DMS79 (cell line): ENCODE results near the gene MRPL20.
A peak's percentile ranks its signal among the peaks of the same experiment; 100 is the strongest.
"Not testable (repeated sequence)": the region's sequence is repeated elsewhere in the genome, so short reads cannot be mapped to it uniquely, and the experiment has no call there.

Experiments
- DNase-seq: peaks from one replicate; lab custom pipeline; 2025; lab: John Stamatoyannopoulos, UW

The MRPL20 gene

DNA sequence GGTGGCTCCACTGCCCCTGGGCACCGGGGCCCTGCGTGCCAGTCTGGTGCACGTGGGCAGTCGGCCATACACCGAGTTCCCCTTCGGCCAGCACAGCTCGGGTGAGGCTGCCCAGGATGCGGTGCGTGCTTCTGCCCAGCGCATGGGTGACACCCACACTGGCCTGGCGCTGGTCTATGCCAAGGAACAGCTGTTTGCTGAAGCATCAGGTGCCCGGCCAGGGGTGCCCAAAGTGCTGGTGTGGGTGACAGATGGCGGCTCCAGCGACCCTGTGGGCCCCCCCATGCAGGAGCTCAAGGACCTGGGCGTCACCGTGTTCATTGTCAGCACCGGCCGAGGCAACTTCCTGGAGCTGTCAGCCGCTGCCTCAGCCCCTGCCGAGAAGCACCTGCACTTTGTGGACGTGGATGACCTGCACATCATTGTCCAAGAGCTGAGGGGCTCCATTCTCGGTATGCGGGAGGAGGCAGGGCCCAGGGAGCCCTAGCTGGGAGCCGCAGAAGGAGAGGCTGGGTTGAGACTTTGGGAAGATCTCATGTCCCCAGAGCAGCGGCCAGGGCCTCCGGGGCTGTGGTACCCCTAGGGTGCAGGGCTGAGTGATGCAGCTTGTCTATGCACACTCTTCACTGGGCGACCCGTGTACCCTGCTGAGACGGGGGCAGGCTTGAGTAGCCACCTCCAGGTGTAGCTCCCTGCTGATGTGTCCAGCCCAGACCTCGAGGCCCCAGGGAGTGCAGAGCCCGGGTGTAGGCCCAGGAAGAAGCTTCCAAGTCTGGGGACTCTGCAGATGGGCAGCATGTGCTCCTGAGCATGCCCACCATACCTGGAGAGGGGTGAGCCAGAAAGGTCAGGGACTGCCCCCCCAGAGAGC lies 30.2 kb upstream of the MRPL20 start:
- no peak for DNase-seq

DNA sequence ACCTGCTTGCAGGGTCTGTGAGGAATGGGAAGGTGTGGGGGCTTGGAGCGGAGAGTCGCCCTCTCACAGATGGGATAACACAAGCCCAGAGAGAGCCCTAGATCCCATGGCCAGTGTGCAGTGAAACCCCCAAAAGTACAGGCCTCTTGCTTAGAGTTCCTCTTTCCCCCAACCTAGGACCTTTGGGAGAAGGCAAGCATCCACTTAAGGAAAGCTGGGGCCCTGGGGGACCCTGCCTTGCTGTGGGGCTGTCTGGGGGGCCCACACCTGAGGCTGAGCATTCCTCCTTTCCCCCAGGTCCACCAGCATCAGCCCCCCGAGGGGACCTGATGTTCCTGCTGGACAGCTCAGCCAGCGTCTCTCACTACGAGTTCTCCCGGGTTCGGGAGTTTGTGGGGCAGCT lies 29.5 kb upstream of the MRPL20 start:
- no peak for DNase-seq

GRCh38 chr1:1435911-1436629 lies 29.0 kb upstream of the MRPL20 start:
- no peak for DNase-seq

DNA sequence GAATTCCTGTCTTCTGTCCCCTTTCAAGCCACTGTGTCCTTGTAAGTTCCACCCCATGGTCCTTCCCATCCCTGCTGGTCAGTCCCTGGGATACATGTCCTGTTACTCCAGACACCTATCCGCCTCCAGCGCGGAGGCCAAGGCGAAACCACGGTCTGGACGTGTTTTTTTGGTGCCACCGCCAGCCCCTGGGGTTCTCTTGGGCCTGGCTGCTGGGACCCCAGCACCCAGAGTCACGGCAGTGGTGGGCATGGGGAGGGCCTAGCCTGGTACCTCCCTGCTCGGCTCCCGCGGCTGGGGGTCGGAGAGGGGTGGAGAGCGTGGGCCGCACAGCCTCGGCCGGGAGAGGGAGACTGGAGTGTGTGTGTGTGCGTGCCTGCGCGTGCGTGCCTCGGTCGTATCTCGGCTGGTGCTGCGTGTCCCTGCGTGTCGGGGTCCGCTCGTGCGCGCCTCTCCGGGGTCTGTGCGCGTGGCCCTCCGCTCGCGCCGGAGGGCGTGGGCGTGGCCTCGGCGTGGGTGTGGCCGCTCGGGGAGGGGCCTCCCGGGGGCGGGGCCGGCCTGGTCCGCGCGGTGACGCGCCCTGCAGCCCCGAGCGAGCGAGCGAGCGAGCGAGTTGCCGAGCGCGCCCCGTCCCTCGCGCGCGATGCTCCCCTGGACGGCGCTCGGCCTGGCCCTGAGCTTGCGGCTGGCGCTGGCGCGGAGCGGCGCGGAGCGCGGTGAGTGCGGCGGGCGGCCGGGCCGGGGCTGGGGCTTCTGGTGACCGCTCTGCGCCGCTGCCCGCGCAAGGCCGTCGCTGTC lies 28.2 kb upstream of the MRPL20 start, which contains the start of gene VWA1:
VWA1 (plus strand) TSS at position 585 of the 798 bp plus-strand sequence; CDS start at position 644, 59 bp downstream.
- no peak for DNase-seq

GRCh38 chr1:1434824-1435105 lies 27.7 kb upstream of the MRPL20 start:
- DNase-seq = no peak

DNA sequence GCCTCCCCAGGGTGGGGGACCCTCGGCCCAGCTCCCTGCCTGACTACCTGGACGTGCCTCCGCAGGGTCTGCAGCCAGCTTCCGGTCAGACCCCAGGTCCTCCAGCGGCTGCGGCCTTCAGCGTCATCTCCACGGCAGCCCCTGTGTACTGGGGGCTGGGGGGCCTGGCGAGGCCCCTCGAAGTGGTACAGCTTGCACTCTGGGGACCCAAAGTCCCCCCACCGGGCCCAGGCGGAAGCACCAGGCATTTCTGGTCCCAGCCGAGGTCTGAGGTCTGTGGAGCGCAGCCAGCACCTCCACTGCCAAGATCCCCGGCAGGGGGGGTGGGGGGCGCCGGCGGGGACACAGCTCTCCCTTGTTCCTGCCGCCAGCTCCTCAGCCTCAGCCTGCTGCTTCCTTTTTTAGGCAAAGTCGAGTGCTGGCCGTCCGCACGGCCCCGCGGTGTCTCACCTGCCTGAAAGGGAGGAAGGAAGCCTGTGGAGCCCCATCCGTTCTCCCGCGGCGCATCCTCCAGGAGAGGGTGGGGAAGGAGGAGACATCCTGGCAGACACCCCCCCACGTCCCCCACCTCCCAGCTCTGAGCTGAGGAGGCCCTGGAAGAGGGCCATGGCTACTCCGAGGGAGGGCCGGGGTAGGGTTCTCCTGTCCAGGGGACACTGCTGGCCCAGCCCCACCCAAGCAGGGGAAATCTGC lies 27.2 kb upstream of the MRPL20 start:
- DNase-seq = no peak

GRCh38 chr1:1433804-1434130 lies 26.7 kb upstream of the MRPL20 start:
- DNase-seq = no peak

DNA sequence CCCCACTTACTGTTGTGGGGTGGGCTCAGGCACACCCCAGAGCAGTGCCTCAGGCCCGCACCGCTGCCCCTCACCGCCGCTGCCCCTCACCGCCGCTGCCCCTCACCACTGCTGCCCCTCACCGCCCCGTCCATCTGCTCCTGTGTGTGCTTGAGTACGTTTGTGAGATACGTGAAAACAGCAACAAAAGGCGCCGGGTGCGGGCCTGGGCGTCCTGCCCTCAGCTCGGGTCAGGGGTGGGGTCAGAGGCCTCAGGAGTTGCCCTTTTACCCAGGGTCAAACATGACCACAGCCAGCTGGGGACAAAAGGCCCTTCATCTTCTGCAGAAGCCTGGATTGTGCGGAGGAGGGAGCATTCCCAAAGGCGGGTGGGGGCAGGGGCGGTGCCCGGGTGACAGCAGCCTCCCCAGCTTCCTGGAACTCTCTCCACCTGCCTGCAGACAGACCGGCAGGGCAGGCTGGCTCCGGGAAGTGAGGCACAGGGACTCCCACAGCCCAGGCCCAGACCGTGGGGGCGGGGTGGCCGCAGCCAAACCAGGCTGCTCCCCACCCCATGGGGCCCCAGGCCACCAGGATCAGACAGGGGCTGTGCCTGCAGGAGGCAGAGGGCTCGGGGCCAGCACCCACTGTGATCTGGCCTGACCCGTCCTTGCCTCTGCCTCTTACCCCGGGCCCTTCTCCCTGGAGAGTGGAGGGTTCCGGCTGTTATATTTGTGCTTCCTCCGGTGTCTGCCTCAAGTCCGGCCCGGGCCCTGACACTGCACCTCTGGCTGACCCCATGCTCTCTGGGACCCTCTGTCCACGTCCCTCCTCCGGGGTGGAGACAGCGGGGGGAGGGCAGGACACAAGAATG lies 26.1 kb upstream of the MRPL20 start:
- DNase-seq = no peak

DNA sequence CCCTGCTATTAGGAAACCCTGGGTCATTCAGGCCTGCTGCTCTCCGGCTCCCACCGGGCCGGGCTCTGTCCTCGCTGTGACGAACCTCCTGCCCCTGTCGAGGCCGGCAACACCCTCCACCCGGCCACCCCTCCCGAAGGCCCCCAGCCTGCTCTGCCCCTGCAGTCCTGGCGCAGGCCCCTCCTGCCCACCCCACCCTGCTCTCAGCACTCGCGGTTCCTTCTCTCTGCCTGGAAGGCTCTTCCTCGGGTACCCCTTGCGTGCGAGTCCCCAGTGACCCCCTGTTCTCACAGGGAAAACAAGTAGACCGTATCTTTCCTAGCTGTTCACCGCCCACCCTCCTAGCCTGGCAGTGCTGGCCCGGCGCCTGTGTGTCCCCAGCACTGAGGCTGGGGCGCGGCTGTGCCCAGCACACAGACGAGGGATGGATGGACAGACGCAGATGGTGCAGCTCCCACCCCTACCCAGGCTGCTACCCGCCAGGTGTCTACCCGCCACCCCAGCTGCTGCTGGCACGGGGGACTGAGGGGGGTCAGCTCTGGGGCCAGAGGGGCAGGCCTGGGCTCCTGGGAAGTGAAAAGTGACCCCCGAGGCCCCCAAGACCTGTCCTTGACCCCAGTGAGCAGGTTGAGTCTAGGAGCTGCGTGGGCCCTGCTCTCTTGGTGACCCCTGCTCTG lies 25.3 kb upstream of the MRPL20 start:
- DNase-seq = no peak

DNA sequence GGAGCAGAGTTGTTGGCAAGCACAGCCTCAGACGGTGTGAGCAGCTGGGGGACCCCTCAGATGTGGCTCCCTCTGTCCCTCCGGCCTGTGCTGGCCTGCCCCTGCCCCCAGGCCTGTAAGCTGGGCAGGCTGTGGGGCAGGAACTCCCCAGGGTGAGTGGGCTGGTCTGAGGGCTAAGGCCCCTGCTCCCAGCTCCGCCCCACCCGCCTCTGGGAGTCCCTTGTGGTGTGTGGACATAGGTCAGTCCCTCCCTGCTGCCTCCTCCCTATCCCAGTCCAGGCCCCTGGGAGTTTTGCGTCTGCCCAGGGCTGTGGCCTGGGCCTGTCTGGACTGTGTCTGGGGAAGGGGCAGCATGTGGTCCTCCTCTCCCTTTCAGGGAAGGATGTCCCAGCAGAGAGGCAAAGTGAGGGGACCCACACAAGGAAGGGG lies 24.8 kb upstream of the MRPL20 start:
- DNase-seq = no peak

DNA sequence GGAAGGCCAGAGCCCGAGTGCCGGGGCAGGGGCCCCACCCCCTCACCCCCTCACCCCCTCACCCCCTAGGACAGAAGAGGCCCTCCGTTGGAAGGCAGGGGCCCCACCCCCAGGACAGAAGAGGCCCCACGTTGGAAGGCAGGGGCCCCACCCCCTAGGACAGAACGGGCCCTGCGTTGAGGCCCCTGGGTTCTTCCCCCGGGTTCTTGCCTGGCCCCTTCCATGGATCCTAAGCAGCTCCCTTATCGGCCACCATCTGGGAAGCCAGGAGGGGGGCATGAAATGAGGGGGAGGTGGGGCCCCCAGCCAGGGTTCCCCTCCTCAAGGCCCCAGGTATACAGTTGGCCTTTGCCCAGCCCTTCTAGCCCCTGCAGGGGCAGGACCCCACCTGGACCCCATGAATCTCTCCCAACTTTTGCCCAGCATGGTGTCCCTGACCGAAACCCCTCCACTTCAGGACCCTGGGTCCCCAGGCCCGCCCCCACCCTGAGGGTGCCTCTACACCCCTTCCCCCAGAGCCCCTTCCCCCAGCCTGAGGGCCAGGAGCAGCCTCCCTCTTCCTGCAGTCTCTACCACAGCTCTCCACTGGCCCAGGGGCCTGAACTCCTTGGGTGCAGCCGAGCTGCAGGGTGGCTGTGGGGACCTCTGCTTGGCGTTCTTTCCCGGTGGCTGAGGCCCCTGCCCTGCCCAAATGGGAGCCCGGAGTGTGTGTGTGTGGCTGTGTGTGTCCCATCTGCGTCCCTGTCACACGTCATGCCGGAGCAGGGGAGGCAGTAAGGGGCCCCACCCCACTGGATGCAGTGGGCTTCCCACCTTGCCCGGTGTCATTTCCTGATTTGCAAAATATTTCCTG lies 24.1 kb upstream of the MRPL20 start:
- DNase-seq = no peak

DNA sequence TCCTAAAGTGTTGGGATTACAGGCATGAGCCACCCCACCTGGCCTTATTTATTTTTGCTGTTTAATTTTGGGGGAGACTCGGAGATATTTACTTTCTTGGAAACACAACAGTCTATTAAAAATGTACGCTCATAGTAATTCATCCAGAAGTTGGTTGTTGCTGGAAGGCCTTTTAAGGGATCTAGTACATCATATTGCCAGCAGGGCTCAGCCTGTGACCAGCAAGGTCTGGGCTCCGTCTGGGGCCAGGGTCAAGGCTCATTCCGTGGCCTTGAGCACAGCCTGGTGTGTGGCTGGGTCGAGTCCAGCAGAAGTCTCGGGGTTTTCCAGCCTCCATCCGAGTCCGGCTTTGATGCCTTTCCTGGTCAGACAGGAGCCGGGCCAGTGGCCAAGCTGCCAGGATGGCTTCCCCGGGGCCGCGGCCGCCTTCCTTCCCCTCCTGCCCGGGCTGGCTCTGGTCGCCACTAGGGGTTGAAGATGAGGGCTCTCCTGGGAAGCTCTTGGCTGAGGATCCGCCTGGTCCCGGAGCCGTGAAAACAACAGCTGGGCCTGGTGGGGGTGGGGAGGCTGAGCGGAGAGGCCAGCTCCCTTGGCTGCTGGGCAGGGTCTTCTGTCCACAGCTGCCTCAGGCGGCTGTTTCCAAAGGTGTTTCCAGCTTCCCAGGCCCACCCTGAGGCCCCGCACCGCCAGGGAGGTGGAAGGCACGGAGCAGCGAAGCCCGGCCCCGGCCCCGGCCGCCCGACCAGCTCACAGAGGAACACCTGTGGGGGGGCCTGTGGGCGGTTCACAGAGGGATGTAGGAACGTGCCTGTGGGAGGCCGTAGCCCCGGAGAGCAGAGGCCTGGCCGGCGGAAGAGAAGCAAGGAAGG lies 23.3 kb upstream of the MRPL20 start:
- DNase-seq = peak; percentile 61

DNA sequence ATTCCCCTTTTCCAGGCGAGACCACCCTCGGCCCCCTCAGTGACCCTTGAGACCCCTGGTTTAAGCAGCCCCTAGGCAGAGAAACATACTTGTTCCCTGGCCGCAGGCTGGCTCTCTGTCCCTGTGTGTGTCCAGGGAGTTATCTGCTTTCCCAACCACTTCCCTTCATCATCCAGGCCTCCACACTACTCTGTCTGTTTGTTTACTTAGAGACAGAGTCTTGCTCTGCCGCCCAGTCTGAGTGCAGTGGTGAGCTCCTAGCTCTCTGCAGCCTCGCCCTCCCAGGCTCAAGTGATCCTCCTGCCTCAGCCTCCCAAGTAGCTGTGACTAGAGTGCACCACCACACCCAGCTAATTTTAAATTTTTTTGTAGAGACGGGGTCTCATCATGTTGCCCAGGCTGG lies 22.6 kb upstream of the MRPL20 start:
- no peak for DNase-seq

DNA sequence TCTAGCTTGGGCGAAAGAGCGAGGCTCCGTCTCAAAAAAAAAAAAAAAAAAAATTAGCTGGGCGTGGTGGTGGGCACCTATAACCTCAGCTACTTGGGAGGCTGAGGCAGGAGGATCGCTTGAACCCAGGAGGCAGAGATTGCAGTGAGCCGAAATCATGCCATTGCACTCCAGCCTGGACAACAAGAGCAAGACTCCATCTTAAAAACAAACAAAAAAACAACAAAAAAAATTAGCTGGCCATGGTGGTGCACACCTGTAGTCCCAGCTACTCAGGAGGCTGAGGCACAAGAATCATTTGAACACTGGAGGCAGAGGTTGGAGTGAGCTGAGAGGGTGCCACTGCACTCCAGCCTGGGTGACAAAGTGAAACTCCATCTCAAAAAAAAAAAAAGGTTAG lies 21.9 kb upstream of the MRPL20 start:
- not testable (repeated sequence) for DNase-seq

- DNase-seq = no peak
These were observed 21.1 kb upstream of the MRPL20 start for GRCh38 chr1:1428174-1428573.

GRCh38 chr1:1427820-1428148 lies 20.7 kb upstream of the MRPL20 start:
- DNase-seq = no peak

- DNase-seq = no peak
These were observed 20.2 kb upstream of the MRPL20 start for GRCh38 chr1:1427106-1427819.

DNA sequence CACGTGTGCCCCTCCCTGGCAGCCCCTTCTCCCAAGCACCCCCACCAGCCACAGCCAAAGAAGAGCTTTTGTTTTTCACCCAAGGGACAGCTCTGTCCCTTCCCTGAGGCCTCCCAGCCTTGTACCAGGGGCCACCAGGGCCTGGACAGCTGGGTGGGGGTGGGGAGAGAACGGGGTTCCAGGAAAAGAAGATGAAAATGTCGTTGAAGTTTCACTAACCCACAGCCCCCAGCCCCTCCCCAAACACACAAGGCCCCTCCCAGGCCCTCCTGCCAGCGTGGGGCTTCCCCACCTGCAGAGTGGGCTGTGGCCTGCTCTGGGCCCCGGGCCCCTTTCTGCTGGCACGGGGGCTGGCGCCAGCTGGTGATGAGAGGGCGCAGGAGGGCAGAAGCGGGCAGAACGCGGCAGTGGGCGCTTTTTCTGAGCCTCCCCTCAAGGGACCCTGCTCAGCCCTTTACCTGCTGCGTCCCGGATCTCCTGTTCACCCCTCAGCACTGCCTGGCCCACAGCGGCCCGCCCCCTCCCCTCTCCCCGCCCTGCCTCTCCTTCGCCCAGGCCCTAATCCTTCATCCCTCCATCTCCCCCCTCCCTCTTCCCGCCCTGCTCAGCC lies 19.5 kb upstream of the MRPL20 start:
- DNase-seq = no peak
